GM04503 (cell line): Measurements from ENCODE around the gene TNFRSF11A.

Source experiments
- DNase-seq: peaks from one replicate; pipeline ENCODE4 v3.0.0-alpha.2; 2012; ENCODE audit warnings: low read depth

The TNFRSF11A gene

GRCh38 chr18:62420151-62420512 is 95.0 kb downstream of the TNFRSF11A start:
- no peak for DNase-seq

GRCh38 chr18:62420513-62421209 is 95.6 kb downstream of the TNFRSF11A start:
- no peak for DNase-seq

GRCh38 chr18:62425465-62426190 is 100.5 kb downstream of the TNFRSF11A start:
- DNase-seq, result peak; percentile 84

- DNase-seq, result no peak
These were observed 101.0 kb downstream of the TNFRSF11A start for GRCh38 chr18:62426191-62426488.

- DNase-seq, result no peak
These were observed 107.1 kb downstream of the TNFRSF11A start for GRCh38 chr18:62432176-62432575.

- no peak for DNase-seq
These were observed 109.7 kb downstream of the TNFRSF11A start for GRCh38 chr18:62434798-62435197.

GRCh38 chr18:62435435-62436031 is 110.4 kb downstream of the TNFRSF11A start:
- DNase-seq, result no peak

- DNase-seq, result no peak
These were observed 111.6 kb downstream of the TNFRSF11A start for GRCh38 chr18:62436636-62437234.

GRCh38 chr18:62437235-62438017 is 112.3 kb downstream of the TNFRSF11A start:
- DNase-seq, result peak; percentile 58

GRCh38 chr18:62438018-62438329 is 112.9 kb downstream of the TNFRSF11A start:
- DNase-seq, result no peak

GRCh38 chr18:62438402-62438801 is 113.3 kb downstream of the TNFRSF11A start:
- no peak for DNase-seq

- DNase-seq, result no peak
These were observed 113.8 kb downstream of the TNFRSF11A start for GRCh38 chr18:62438866-62439265.
